NCI-H2196 treated with DMSO at 0.1 percent for 48 hours (cell line): Measurements from ENCODE around the gene SHANK3.
A peak's percentile ranks its signal among the peaks of the same experiment; 100 is the strongest.
"Not testable (repeated sequence)": the region's sequence is repeated elsewhere in the genome, so short reads cannot be mapped to it uniquely, and the experiment has no call there.

Experiments
- DNase-seq: peaks from one replicate; lab custom pipeline; 2025; ENCODE audit not compliant: unreplicated experiment; lab: John Stamatoyannopoulos, UW

Gene SHANK3

GRCh38 chr22:50653256-50653655, 19.4 kb upstream of the SHANK3 start:
- DNase-seq, result no peak

- not testable (repeated sequence) for DNase-seq
These were observed 18.0 kb upstream of the SHANK3 start for GRCh38 chr22:50654664-50655063.

- no peak for DNase-seq
These were observed 16.2 kb upstream of the SHANK3 start for GRCh38 chr22:50656122-50657070.

GRCh38 chr22:50657925-50658324, 14.7 kb upstream of the SHANK3 start:
- no peak for DNase-seq

GRCh38 chr22:50659711-50660110, 12.9 kb upstream of the SHANK3 start:
- not testable (repeated sequence) for DNase-seq

- DNase-seq, result no peak
These were observed 12.3 kb upstream of the SHANK3 start for GRCh38 chr22:50660306-50660705.

- DNase-seq, result no peak
These were observed 7.4 kb upstream of the SHANK3 start for GRCh38 chr22:50665212-50665611.

GRCh38 chr22:50665738-50666137, 6.9 kb upstream of the SHANK3 start:
- no peak for DNase-seq

GRCh38 chr22:50670513-50670912, 2.1 kb upstream of the SHANK3 start:
- DNase-seq, result no peak

GRCh38 chr22:50670914-50671538, 1.6 kb upstream of the SHANK3 start:
- DNase-seq, result no peak

GRCh38 chr22:50671641-50672040, 982 bp upstream of the SHANK3 start:
- no peak for DNase-seq

- DNase-seq, result no peak
These were observed 582 bp upstream of the SHANK3 start for GRCh38 chr22:50672041-50672440.

- DNase-seq, result no peak
These were observed 857 bp downstream of the SHANK3 start for GRCh38 chr22:50673231-50674129.

- no peak for DNase-seq
These were observed 1.5 kb downstream of the SHANK3 start for GRCh38 chr22:50674130-50674500.

GRCh38 chr22:50674606-50675552, 2.3 kb downstream of the SHANK3 start:
- DNase-seq, result peak; percentile 11

GRCh38 chr22:50675553-50676179, 3.0 kb downstream of the SHANK3 start:
- DNase-seq, result no peak

GRCh38 chr22:50676180-50676636, 3.6 kb downstream of the SHANK3 start:
- no peak for DNase-seq

GRCh38 chr22:50676661-50677492, 4.3 kb downstream of the SHANK3 start:
- DNase-seq, result no peak
